Raji (cell line): Measurements from ENCODE around the gene GNAZ.

Source experiments
- POLR2A ChIP-seq: IDR thresholded peaks from 2 replicates; pipeline ENCODE4 v1.6.1; 2011; ENCODE audit warnings: low read depth, low read length, control low read depth; ENCODE audit not compliant: insufficient read depth

Gene GNAZ

GRCh38 chr22:23089633-23090456 lies 19.5 kb downstream of the GNAZ start:
- TF ChIP-seq POLR2A, result no peak

GRCh38 chr22:23090457-23090835 lies 20.1 kb downstream of the GNAZ start:
- TF ChIP-seq POLR2A, result no peak

GRCh38 chr22:23091760-23092159 lies 21.4 kb downstream of the GNAZ start:
- TF ChIP-seq POLR2A, result no peak

DNA sequence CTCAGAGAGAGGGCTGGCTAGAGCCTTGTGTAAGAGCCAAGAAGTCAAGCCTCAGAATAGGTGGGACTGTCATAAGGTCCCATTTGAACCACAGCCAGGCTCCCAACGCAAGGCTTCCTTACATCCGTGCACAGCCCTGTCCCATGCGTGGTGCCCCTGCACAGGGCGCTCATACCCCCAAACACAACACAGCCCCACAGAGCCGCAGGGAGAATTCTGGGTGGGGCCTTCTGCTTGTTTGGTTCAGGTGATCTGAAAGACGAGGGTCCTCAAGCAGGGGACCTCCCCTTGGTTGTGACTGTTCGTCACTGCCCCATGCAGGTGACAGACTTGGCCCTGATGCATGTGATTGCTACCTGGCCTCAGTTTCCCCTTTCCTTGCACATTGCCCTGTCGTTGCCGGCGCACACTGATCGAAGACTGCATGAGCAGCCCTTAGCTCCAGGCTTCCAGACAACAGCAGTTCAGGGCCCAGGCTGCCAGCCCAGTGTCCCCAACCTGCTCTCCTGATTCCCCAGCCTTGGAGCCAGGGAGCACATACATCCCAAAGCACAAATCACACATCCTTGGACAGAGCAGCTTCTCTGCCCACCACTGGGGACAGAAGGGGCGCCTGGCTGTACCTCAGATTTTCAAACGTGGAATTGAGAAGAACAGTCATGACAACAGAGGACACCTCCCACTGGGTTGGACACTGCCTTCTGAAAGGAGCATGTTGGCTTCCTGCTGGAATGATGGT lies 22.1 kb downstream of the GNAZ start:
- no peak for TF ChIP-seq POLR2A

- no peak for TF ChIP-seq POLR2A
Measured at GRCh38 chr22:23093051-23093788, 22.9 kb downstream of the GNAZ start.

DNA sequence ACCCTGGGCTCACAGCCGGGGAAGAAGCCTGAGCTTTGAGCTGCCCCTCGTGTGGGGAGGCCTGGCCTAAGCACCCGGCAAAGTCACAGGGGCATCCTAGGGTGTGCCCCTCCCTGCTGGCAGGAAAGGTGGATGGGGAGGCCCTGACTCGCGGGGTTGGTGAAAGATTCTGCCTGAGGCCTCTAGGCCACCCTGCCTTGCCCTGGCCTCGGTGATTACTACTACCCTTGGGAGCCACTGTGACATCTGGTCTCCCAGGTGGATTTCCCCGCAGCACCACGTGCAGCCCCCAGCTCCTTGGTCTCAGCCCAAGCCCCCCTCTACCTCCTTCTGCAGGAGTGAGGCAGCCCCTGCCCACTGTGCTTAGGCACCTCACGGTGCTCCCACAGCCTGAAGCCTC lies 23.9 kb downstream of the GNAZ start:
- TF ChIP-seq POLR2A, result no peak

DNA sequence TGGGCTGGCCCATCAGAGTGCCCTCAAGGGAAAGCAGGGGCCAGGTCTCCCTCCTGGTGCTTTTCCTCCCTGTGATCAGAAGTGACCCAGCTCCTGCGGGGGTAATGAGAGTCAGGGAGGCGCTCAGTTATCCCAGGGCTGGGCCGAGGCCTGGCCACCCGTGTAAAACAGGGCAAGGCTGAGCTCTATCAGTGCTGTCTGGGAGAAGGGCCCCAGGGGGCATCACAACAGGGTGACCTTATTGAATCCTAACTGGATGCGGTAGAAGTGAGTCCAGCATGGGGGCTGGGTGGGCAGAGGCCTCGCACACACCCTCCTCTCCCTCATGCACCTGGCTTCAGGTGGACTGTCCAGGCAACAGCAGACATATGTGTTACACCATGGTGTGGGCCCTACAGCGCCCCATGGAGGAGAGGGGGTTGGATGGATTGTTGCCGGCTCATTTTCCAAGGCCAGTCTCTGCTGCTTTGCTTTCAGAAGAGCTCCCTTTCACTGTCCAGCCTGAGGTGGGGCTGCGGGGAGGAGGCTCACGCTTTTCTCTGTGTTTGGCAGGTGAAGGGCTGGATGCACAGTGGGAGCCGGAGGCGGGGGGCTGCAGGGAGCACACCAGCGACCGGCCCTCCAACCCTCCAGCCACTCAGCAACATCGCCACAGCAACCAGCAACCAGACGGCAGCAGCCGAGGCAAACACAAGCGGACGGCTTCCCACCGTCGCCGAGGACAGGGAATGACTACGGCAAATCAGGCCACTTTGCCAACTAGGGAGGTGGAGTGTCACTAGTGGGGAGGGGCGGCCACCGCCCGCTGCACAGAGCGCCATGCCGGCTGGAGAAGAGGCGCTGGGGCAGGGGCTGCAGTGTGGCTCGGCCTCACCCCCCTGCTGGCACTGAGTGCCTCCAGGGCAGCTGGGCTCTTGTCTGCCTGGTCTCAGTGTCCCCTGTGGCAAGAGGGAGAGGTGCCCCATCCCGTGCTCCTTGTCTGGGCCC lies 24.7 kb downstream of the GNAZ start:
- TF ChIP-seq POLR2A, result no peak

DNA sequence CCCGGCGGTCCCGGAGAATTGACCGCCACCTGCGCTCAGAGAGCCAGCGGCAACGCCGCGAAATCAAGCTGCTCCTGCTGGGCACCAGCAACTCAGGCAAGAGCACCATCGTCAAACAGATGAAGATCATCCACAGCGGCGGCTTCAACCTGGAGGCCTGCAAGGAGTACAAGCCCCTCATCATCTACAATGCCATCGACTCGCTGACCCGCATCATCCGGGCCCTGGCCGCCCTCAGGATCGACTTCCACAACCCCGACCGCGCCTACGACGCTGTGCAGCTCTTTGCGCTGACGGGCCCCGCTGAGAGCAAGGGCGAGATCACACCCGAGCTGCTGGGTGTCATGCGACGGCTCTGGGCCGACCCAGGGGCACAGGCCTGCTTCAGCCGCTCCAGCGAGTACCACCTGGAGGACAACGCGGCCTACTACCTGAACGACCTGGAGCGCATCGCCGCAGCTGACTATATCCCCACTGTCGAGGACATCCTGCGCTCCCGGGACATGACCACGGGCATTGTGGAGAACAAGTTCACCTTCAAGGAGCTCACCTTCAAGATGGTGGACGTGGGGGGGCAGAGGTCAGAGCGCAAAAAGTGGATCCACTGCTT lies 25.5 kb downstream of the GNAZ start:
- TF ChIP-seq POLR2A, result no peak

DNA sequence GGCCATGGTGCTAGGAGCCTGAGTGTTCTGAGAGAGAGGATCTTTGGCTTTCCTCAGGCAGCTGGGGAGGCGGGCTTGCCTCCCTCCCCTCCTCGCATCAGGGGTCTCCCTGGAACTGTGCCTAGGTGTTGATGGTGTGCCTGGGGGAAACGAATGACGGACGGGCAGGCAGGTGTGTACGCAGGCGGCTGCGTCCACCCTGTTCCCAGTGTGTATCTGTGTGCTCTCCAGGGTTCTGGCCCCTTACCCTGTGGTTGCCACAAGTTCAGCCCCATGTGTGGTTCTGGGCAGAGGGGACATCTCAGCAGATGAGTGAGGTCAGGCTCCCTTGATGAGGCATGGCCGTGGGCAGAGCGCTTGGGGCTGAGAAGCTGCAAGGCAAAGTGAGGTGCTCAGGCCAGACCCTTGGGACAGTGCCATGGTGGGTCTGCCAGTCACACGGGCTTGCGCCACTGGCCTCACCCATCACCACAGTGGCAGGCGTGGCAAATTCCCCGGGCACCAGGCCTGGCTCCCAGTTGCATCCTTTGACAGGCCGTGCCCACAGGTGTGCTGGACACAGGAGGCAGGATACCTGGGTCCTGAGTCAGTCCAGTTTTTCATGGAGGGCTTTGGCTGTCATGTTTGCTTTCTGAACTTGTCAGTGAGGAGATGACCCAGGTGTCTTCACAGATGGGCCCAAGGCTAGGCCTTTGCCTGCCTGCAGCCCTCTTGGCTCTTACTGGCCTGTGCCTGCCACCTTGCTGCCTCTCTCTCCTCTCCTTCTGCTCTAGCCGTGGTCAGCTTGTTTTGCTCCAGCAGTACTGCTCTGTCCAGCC lies 27.3 kb downstream of the GNAZ start:
- TF ChIP-seq POLR2A, result no peak

DNA sequence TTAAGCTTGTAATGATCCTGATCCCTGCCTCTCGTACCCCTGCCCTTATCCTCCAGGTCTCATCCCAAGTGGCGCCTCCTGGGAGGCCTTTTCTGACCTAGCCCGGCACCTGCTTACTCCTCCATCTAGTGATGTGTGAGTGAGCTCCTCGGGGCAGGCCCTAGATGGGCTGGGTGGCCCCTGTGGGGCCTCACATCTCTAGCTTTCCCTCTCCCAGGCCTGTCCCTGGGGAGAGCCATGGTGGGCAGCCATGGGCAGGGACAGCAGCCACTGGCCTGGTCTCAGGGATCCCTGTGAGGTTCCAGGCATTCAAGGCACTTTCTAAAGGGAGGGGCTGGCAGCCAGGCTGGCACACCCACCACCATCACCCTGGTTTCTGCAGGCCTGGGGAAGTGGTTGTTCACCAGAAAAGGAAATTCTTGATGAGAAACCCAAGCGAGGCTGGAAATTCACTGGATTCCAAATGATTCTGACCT lies 27.9 kb downstream of the GNAZ start:
- TF ChIP-seq POLR2A, result no peak

- no peak for TF ChIP-seq POLR2A
Measured at GRCh38 chr22:23098718-23099530, 28.6 kb downstream of the GNAZ start.

GRCh38 chr22:23099531-23099804 lies 29.1 kb downstream of the GNAZ start:
- no peak for TF ChIP-seq POLR2A

- TF ChIP-seq POLR2A, result no peak
Measured at GRCh38 chr22:23100124-23100801, 29.9 kb downstream of the GNAZ start.
